ENCODE measurements around the gene ADRM1. TPM values are rescaled to one million over a fixed set of nuclear protein-coding genes. Genes with fewer than 3 reads are reported as not detected.

Gene ADRM1
- total RNA-seq, 1 experiment from 2014 or later = 127 TPM

GRCh38 chr20:62320581-62321354 is 18.0 kb downstream of the ADRM1 start:
- no TSS peak for BruUV-seq (replicated peaks)
- peaks cover 90% of the 10 kb centered on the region for H3K36me3 Mint-ChIP-seq (ENCODE audit: insufficient read depth, unreplicated experiment)
- no peak overlapping the region for H3K4me3 Mint-ChIP-seq (ENCODE audit: unreplicated experiment)
- intact Hi-C loops (cut with micrococcal nuclease) = no loop called here
- TF ChIP-seq CTCF (IDR thresholded peaks at IDR 0.05; ENCODE audit: unreplicated experiment) = no peak
- CTCF ChIA-PET = interaction anchor here (0.7 to 1.6 kb wide), 2 partner anchors 17 to 62 kb away, joined by 4 to 6 read pairs; no protein-coding TSS in a partner anchor
- no peaks in the 10 kb centered on the region for H3K27me3 Mint-ChIP-seq (ENCODE audit: insufficient read depth, unreplicated experiment)
- peaks cover 5% of the 10 kb centered on the region for H3K4me1 Mint-ChIP-seq (ENCODE audit: insufficient read depth, unreplicated experiment)
- DNase-seq (ENCODE audit: unreplicated experiment) = peak; percentile 46
- no peak overlapping the region for H3K27ac Mint-ChIP-seq (ENCODE audit: low read depth, unreplicated experiment)
- POLR2A ChIA-PET = interaction anchor here (0.9 to 1.4 kb wide), 3 partner anchors 11 to 14 kb away, joined by 3 to 4 read pairs (median 4); no protein-coding TSS in a partner anchor
- no peaks in the 10 kb centered on the region for H3K9me3 Mint-ChIP-seq (ENCODE audit: unreplicated experiment)

GRCh38 chr20:62321521-62321948 is 18.7 kb downstream of the ADRM1 start:
- CTCF ChIA-PET = no interaction called here

GRCh38 chr20:62321975-62322374 is 19.2 kb downstream of the ADRM1 start:
- TF ChIP-seq CTCF (IDR thresholded peaks at IDR 0.05; ENCODE audit: unreplicated experiment) = no peak
- Mint-ChIP-seq H3K9me3 (ENCODE audit: unreplicated experiment) (no peaks in the 10 kb centered on the region), H3K27me3 (ENCODE audit: insufficient read depth, unreplicated experiment) (no peaks in the 10 kb centered on the region), H3K27ac (ENCODE audit: low read depth, unreplicated experiment) (no peak overlapping the region), H3K4me1 (ENCODE audit: insufficient read depth, unreplicated experiment) (peaks cover 5% of the 10 kb centered on the region), H3K36me3 (ENCODE audit: insufficient read depth, unreplicated experiment) (peaks cover 93% of the 10 kb centered on the region), H3K4me3 (ENCODE audit: unreplicated experiment) (no peak overlapping the region)
- CTCF ChIA-PET = no interaction called here
- POLR2A ChIA-PET = no interaction called here
- DNase-seq (ENCODE audit: unreplicated experiment) = no peak
- intact Hi-C loops (cut with micrococcal nuclease) = no loop called here
- no TSS peak for BruUV-seq (replicated peaks)

More at GRCh38 chr20:62321521-62321948, 18.7 kb downstream of the ADRM1 start:
- peak; percentile 53 for DNase-seq (ENCODE audit: unreplicated experiment)
- Mint-ChIP-seq H3K27ac (ENCODE audit: low read depth, unreplicated experiment) (no peak overlapping the region), H3K4me3 (ENCODE audit: unreplicated experiment) (no peak overlapping the region), H3K27me3 (ENCODE audit: insufficient read depth, unreplicated experiment) (no peaks in the 10 kb centered on the region), H3K4me1 (ENCODE audit: insufficient read depth, unreplicated experiment) (peaks cover 5% of the 10 kb centered on the region), H3K36me3 (ENCODE audit: insufficient read depth, unreplicated experiment) (peaks cover 90% of the 10 kb centered on the region), H3K9me3 (ENCODE audit: unreplicated experiment) (no peaks in the 10 kb centered on the region)
- BruUV-seq (replicated peaks) = no TSS peak
- TF ChIP-seq CTCF (IDR thresholded peaks at IDR 0.05; ENCODE audit: unreplicated experiment) = no peak
- POLR2A ChIA-PET = no interaction called here
- intact Hi-C loops (cut with micrococcal nuclease) = no loop called here

GRCh38 chr20:62322492-62323041 is 19.8 kb downstream of the ADRM1 start:
- intact Hi-C loops (cut with micrococcal nuclease) = no loop called here
- Mint-ChIP-seq H3K36me3 (ENCODE audit: insufficient read depth, unreplicated experiment) (peaks cover 93% of the 10 kb centered on the region), H3K27me3 (ENCODE audit: insufficient read depth, unreplicated experiment) (no peaks in the 10 kb centered on the region), H3K4me1 (ENCODE audit: insufficient read depth, unreplicated experiment) (peaks cover 5% of the 10 kb centered on the region), H3K9me3 (ENCODE audit: unreplicated experiment) (no peaks in the 10 kb centered on the region), H3K27ac (ENCODE audit: low read depth, unreplicated experiment) (peak overlapping the region; percentile 42), H3K4me3 (ENCODE audit: unreplicated experiment) (no peak overlapping the region)
- POLR2A ChIA-PET = no interaction called here
- no peak for TF ChIP-seq CTCF (IDR thresholded peaks at IDR 0.05; ENCODE audit: unreplicated experiment)
- CTCF ChIA-PET = interaction anchor here (0.7 kb wide), 1 partner anchor 17 kb away, joined by 4 read pairs; no protein-coding TSS in a partner anchor
- no TSS peak for BruUV-seq (replicated peaks)
- no peak for DNase-seq (ENCODE audit: unreplicated experiment)

All from MCF 10A (cell line).